Putamen (tissue), 1 donor: ENCODE results near the gene ARHGAP40.

Source experiments
- DNase-seq: peaks from one replicate; pipeline ENCODE4 v3.0.0-alpha.2; 2016; ENCODE audit warnings: low spot score

The ARHGAP40 gene

GRCh38 chr20:38685271-38685670 lies 83.7 kb downstream of the ARHGAP40 start:
- no peak for DNase-seq

- DNase-seq, result no peak
These were observed 84.4 kb downstream of the ARHGAP40 start for GRCh38 chr20:38685853-38686473.

- peak; percentile 40 for DNase-seq
These were observed 91.1 kb downstream of the ARHGAP40 start for GRCh38 chr20:38692436-38693411.

GRCh38 chr20:38697306-38697705 lies 95.7 kb downstream of the ARHGAP40 start:
- DNase-seq, result no peak

- no peak for DNase-seq
These were observed 96.9 kb downstream of the ARHGAP40 start for GRCh38 chr20:38698541-38698940.

GRCh38 chr20:38700141-38700540 lies 98.5 kb downstream of the ARHGAP40 start:
- no peak for DNase-seq
